NCI-H1436 treated with DMSO at 0.1 percent for 48 hours (cell line): ENCODE measurements around the gene PDE2A.

Experiments
- DNase-seq: peaks from one replicate; lab custom pipeline; 2025; lab: John Stamatoyannopoulos, UW

PDE2A gene

GRCh38 chr11:72658989-72659640, 15.1 kb downstream of the PDE2A start:
- DNase-seq = no peak

DNA sequence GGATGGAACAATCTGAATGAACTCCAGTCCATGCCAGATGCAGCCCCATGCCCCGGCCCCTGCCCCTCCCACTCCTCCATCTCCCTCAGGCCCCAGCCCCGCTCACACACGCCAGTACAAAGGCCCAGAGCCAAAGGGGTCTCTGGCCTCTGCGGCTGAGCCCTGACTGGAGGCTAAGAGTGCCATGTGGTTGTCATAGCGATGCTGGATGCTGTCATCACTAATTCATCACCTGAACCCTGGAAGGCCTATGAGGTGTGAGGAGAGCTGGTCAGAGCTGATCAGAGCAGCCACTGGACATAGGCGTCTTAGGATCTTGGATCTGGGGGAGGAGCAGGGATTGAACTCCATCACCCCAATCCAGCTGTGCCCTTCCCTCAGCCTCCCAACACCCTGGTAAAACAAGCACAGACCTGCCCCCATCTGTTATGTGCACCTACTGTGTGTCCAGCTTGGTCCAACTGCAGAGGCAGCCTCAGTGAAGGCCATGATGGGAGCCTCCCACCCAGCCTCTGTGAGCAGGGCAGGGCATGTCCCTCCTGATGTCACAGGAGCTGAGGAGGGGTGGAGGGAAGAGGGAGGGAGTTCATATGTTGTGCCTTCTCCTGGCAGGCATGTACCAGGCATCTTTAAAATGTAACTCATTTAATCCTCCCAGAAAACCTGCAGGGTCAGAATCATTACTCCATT, 16.7 kb downstream of the PDE2A start:
- DNase-seq = no peak

- DNase-seq = no peak
Measured at GRCh38 chr11:72655896-72656464, 18.2 kb downstream of the PDE2A start.

GRCh38 chr11:72655014-72655413, 19.2 kb downstream of the PDE2A start:
- no peak for DNase-seq

- DNase-seq = no peak
Measured at GRCh38 chr11:72653649-72654048, 20.6 kb downstream of the PDE2A start.

- no peak for DNase-seq
Measured at GRCh38 chr11:72652873-72653630, 21.2 kb downstream of the PDE2A start.

GRCh38 chr11:72652133-72652532, 22.1 kb downstream of the PDE2A start:
- no peak for DNase-seq

DNA sequence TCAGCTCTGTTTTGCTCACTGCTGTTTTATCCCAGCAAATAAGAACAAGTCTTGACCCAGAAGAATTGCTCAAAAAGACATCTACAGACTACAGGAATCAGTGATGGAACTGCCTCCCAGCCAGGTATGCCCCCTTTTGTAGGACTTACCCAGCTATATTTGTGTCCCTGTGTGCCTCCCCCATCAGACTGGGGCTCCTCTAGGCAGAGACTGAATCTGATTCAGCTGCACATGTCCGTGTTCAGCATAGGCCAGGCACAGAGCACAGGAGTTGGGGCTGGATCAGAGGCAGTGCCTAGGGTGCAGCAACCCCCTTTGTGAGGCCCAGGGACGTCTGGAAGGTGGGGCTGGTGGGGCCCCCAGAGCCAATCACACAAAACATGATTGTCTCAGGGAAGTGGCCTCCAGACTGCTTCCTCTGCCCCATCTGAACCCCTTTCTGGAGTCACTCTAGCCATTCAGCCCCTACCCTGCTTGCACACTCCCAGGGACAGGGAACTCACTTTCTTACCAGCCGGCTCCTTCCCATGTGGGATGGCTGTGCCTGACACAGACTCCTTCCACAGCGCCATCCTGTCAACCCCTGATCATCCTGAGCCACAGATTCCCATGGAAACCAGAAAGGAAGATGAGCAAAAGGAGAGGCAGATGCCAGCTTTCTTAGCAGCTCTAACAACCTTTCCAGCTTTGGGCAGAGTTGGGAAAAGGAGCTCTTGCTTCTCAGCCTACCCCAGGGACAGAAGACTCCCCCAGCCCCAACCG, 24.8 kb downstream of the PDE2A start:
- DNase-seq = no peak

DNA sequence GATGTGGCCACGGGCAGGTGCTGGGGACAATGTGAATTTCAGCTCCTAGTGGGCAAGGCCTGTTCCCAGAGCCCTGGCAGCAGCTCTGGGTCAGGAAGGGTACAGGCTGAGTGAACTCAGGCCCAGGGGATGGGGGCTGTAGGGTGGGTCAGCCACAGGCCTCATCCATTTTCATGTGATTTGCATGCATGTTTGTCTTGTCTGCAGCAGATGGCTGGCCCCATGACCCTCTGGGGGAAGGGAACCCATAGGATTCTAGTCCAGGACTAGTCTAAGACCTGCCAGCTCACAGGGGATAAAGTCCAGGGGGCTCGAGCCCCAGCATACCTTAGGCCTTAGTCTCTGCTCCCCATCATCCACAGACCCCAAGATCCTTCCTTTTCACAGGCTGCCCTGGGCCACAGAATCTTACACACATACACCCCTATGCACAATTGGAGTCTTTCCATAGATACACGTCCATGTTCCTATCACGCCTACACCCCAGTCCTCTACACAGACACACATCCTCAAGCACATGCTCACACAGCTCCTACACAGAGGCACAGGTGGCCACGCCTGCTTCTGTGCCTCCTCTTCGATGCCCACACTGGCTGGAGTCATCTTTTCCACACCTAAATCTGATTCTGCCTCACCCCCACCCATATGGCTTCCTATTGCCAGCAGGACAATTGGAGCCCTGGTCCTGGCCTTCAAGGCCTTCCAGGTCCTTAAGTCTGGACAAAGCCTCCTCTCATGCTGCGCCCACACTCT, 25.7 kb downstream of the PDE2A start:
- DNase-seq = no peak

DNA sequence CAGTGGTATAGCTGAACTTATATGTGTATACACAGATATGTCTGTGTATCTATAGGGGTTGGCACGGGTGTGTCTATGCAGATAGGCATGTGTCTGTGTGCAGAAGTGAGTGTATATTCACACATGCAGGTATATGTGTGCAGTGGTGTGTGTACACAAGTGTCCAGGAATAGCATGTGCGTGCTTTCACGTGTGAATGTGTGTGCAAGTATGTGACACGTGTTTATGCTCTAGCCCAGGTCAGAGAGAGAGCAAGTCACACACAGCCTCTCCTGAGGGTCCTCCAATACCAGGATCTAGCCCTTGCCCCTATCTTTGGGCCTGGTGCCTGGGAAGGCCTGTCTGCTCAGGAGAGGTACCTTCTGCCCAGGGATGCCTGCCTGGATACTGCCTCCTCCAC, 26.3 kb downstream of the PDE2A start:
- no peak for DNase-seq

- no peak for DNase-seq
Measured at GRCh38 chr11:72646472-72646871, 27.8 kb downstream of the PDE2A start.

DNA sequence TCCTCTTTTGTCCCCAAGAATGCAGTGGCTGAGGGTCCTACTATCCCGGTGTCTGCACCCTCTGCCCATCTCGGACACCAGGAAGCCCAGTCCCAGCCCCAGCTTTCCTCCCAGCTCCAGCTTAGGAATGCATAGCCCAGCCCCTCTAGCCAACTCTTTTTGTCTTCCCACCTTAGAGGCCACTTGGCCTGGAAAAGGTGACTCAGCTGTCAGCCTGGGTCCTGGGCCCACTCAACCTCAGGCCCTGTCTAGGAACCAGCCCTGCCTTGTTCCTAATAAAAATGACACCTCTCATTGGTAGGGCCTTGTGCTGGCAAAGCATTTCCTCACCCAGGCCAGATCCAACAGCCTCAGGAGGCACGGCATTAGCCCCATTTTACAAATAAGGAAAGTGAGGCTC, 28.2 kb downstream of the PDE2A start:
- no peak for DNase-seq

GRCh38 chr11:72643547-72643946, 30.7 kb downstream of the PDE2A start:
- DNase-seq = no peak

DNA sequence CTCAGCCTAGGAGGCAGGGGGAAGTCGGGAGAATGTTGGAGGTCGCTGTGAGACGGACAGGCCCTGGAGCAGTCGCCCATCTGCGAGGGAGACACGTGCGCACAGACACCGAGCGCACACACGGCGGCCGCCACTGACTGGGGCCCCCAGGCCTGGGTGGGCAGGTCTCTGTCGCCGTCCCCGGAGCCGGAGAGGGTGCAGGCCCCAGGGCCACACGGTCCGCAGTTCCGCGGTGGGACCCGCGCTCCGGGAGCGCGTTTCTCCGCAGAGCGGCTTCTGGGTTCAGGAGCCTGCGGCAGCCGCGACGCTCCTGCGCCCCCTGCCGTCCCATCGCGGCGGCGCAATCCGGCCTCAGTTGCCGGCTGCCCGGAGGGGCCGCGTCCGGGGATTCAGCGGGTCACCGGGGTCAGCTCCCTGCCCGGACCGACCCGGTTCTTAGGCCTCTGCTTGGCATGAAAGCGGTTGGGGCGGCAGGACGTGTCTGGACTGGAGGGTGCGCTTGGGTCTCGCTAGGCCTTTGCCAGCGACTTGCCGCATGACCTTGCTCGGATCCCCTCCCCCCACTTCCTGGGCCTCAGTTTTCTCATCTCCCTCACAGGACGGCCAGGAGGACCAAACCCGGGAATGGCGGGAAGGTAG, 31.2 kb downstream of the PDE2A start:
- no peak for DNase-seq

GRCh38 chr11:72642043-72642883, 32.0 kb downstream of the PDE2A start:
- DNase-seq = no peak

DNA sequence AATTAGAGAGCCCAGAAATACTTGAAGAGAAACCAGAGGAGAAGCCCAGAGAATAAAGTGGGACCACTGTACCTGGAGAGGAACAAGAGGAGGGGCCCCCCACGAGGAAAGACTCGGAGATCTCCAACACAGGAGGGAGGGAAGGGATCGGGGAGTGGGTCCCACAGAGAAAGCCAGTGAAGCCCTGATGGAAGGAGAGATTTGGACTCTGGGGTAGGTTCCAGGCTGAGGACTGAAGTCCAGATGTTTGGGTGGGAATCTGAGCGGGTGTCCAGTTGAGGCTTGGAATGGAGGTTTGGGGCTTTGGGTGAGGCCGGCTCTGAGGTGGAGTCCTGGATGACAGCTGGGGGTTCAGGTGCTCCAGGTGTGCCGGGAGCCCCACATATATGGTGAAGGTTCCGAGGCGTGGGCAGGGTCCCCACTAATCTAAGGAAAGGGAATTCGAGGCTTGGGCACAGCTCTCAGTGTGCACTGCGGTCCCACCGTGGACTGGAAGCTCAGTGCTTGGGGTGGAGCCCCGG, 32.6 kb downstream of the PDE2A start:
- no peak for DNase-seq

GRCh38 chr11:72639502-72640375, 34.5 kb downstream of the PDE2A start:
- no peak for DNase-seq

- DNase-seq = no peak
Measured at GRCh38 chr11:72637926-72638325, 36.3 kb downstream of the PDE2A start.

DNA sequence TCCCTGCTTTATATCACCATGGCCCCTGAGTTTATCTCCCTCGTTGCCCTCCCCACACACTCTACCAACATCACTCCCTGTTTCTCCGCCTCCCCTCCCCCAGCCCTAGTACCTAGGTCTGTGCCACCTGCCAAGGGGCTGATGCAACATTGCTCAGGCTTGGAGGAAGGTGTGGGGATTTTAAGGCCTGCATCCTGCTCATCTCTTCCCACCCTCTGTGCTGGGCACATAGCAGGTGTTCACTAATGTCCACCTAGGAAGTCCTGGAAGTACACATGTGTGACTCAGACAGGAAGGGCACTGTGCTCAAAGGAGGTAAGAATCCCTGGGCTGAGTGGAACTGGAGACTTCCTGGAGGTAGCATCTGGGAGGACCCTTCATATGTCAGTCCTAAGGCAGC, 37.0 kb downstream of the PDE2A start:
- no peak for DNase-seq
